OCI-LY1 (cell line): ENCODE measurements around the gene SNCB.

Experiments
- H2AFZ ChIP-seq: fragments of 200-600 bp; sonication (generic), shearing (Covaris generic); 2 replicates; pipeline ENCODE4 v1.6.0; 2014; ENCODE audit warnings: antibody characterized with exemption, mild to moderate bottlenecking, low read length
- H3F3A ChIP-seq: fragments of 200-600 bp; sonication (generic), shearing (Covaris generic); 2 replicates; pipeline ENCODE4 v1.6.0; 2014; ENCODE audit warnings: mild to moderate bottlenecking, antibody characterized with exemption, low read length, moderate library complexity; ENCODE audit not compliant: insufficient read depth
- H3K27ac ChIP-seq: fragments of 200-600 bp; sonication (generic); 2 replicates; pipeline ENCODE4 v1.5.1; 2014; ENCODE audit warnings: low read length, mixed run types, mild to moderate bottlenecking, low read depth; ENCODE audit not compliant: poor library complexity, severe bottlenecking
- H3K27me3 ChIP-seq: fragments of 200-600 bp; sonication (generic); 2 replicates; pipeline ENCODE4 v1.6.0; 2014; ENCODE audit warnings: antibody characterized with exemption, mild to moderate bottlenecking, low read length, moderate library complexity; ENCODE audit not compliant: insufficient read depth
- H3K36me3 ChIP-seq: fragments of 200-600 bp; sonication (generic); 2 replicates; pipeline ENCODE4 v1.6.1; 2014; ENCODE audit warnings: mild to moderate bottlenecking, antibody characterized with exemption, low read length, moderate library complexity, mixed read lengths; ENCODE audit not compliant: insufficient read depth
- H3K4me1 ChIP-seq: fragments of 200-600 bp; sonication (generic); 2 replicates; pipeline ENCODE4 v1.5.1; 2014; ENCODE audit warnings: mild to moderate bottlenecking, low read length, moderate library complexity; ENCODE audit not compliant: insufficient read depth, severe bottlenecking
- H3K4me2 ChIP-seq: fragments of 200-600 bp; sonication (generic), shearing (Covaris generic); 2 replicates; pipeline ENCODE4 v1.6.1; 2014; ENCODE audit warnings: low read length
- H3K4me3 ChIP-seq: fragments of 200-600 bp; sonication (generic); 2 replicates; pipeline ENCODE4 v1.5.1; 2014; ENCODE audit warnings: low read length, low read depth, mild to moderate bottlenecking, mixed read lengths; ENCODE audit not compliant: poor library complexity, severe bottlenecking
- H3K79me2 ChIP-seq: fragments of 200-600 bp; shearing (Covaris generic); 2 replicates; pipeline ENCODE4 v1.6.1; 2016; ENCODE audit warnings: mixed run types, low read length, mixed read lengths; ENCODE audit not compliant: insufficient read depth
- H3K9ac ChIP-seq: fragments of 200-600 bp; sonication (generic), shearing (Covaris generic); 2 replicates; pipeline ENCODE4 v1.6.1; 2014; ENCODE audit warnings: mild to moderate bottlenecking, low read length, mixed read lengths
- H3K9me2 ChIP-seq: fragments of 200-600 bp; sonication (generic), shearing (Covaris generic); 2 replicates; pipeline ENCODE4 v1.6.1; 2014; ENCODE audit warnings: low read depth, mild to moderate bottlenecking, low read length, mixed read lengths
- H3K9me3 ChIP-seq: fragments of 200-600 bp; shearing (Covaris generic); 2 replicates; pipeline ENCODE4 v1.6.1; 2014; ENCODE audit warnings: low read length, mixed read lengths
- H4K20me1 ChIP-seq: fragments of 200-600 bp; sonication (generic), shearing (Covaris generic); 2 replicates; pipeline ENCODE4 v1.6.0; 2016; ENCODE audit warnings: mild to moderate bottlenecking, low read length; ENCODE audit not compliant: insufficient read depth
- CTCF ChIP-seq: fragments of 200-600 bp; sonication (generic), shearing (Covaris generic); IDR thresholded peaks from 2 replicates; pipeline ENCODE4 v1.5.1; 2017; ENCODE audit warnings: mild to moderate bottlenecking, antibody characterized with exemption, low read length, moderate library complexity, mixed read lengths
- EZH2 ChIP-seq: fragments of 200-600 bp; sonication (generic), shearing (Covaris generic); IDR thresholded peaks from 2 replicates; pipeline ENCODE4 v1.8.0; 2017; ENCODE audit warnings: borderline replicate concordance, mixed run types, mild to moderate bottlenecking, antibody characterized with exemption, low read length, moderate library complexity, mixed read lengths

Gene SNCB

DNA sequence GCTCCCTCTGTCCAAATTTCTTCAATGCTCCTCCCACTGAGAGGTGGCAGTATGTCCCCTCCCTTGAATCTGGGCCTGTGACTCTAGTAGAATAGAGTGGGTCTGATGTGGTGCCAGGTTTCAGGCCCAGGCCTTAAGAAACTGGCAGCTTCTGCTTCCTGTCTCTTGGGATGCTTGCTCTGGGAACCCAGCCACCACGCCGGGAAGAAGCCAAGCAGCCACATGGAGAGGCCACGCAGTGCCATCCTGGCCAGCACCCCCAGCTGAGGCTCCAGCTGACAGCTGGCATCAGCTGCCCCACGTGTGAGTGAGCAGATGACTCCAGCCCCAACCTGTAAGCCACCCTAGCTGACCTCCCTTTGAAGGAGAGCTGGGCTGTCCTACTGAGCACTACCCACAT lies 9.6 kb upstream of the SNCB start:
- Histone ChIP-seq H3K4me1 (no peaks in the 10 kb centered on the region), H3K9me3 (no peaks in the 10 kb centered on the region), H3K27ac (no peak overlapping the region), H3K9me2 (no peaks in the 10 kb centered on the region), H3K79me2 (no peaks in the 10 kb centered on the region), H3K9ac (no peak overlapping the region), H3K27me3 (peaks cover 12% of the 10 kb centered on the region), H2AFZ (no peak overlapping the region), H3K36me3 (no peaks in the 10 kb centered on the region), H3K4me3 (no peak overlapping the region), H4K20me1 (no peaks in the 10 kb centered on the region), H3K4me2 (no peak overlapping the region), H3F3A (no peaks in the 10 kb centered on the region)
- TF ChIP-seq EZH2 (no peak), CTCF (no peak)

GRCh38 chr5:176639208-176639607 lies 8.9 kb upstream of the SNCB start:
- Histone ChIP-seq H3K4me3 (no peak overlapping the region), H3K4me2 (no peak overlapping the region), H3K27ac (no peak overlapping the region), H3K9me2 (no peaks in the 10 kb centered on the region), H3K9ac (no peak overlapping the region), H3K9me3 (no peaks in the 10 kb centered on the region), H3K36me3 (no peaks in the 10 kb centered on the region), H3K4me1 (peaks cover under 1% of the 10 kb centered on the region), H3K79me2 (no peaks in the 10 kb centered on the region), H2AFZ (no peak overlapping the region), H3K27me3 (peaks cover 8% of the 10 kb centered on the region), H4K20me1 (no peaks in the 10 kb centered on the region), H3F3A (no peaks in the 10 kb centered on the region)
- TF ChIP-seq CTCF = no peak
- no peak for TF ChIP-seq EZH2

GRCh38 chr5:176638437-176638836 lies 8.1 kb upstream of the SNCB start:
- Histone ChIP-seq H2AFZ (no peak overlapping the region), H3K9ac (no peak overlapping the region), H3K27me3 (peaks cover 8% of the 10 kb centered on the region), H3K9me3 (no peaks in the 10 kb centered on the region), H3F3A (no peaks in the 10 kb centered on the region), H3K27ac (no peak overlapping the region), H3K4me2 (no peak overlapping the region), H3K9me2 (no peaks in the 10 kb centered on the region), H4K20me1 (no peaks in the 10 kb centered on the region), H3K79me2 (no peaks in the 10 kb centered on the region), H3K4me3 (no peak overlapping the region), H3K4me1 (peaks cover 8% of the 10 kb centered on the region), H3K36me3 (no peaks in the 10 kb centered on the region)
- TF ChIP-seq EZH2 = no peak
- no peak for TF ChIP-seq CTCF
